Activated naive CD4-positive, alpha-beta T cell treated with anti-CD3 and anti-CD28 coated beads, Interleukin-2, amount 10 ng/mL, durations not matched to agents 7 days and 5 days (primary cell): ENCODE measurements around the gene CNTN5.
"Not testable (repeated sequence)": the region's sequence is repeated elsewhere in the genome, so short reads cannot be mapped to it uniquely, and the experiment has no call there.

Experiments used
- CTCF ChIA-PET: fragments of 350-600 bp; sonication (Branson Sonifier 250); formaldehyde crosslinking; loops from one replicate; lab custom pipeline; 2021; ENCODE audit warnings: antibody characterized with exemption; lab: Charles Lee
- DNase-seq: peaks from one replicate; pipeline ENCODE4 v3.0.0-alpha.2; 2020
- H3K27ac Mint-ChIP-seq: one replicate; pipeline ENCODE4 v1.8.0; 2021; ENCODE audit warnings: mild to moderate bottlenecking, moderate library complexity, mixed read lengths
- H3K27me3 Mint-ChIP-seq: one replicate; pipeline ENCODE4 v1.8.0; 2021; ENCODE audit warnings: mild to moderate bottlenecking, mixed read lengths
- H3K36me3 Mint-ChIP-seq: one replicate; pipeline ENCODE4 v1.8.0; 2021; ENCODE audit warnings: mixed read lengths
- H3K4me1 Mint-ChIP-seq: one replicate; pipeline ENCODE4 v1.8.0; 2021; ENCODE audit warnings: mixed read lengths
- H3K4me3 Mint-ChIP-seq: one replicate; pipeline ENCODE4 v1.8.0; 2021; ENCODE audit warnings: mild to moderate bottlenecking, moderate library complexity, mixed read lengths
- H3K9me3 Mint-ChIP-seq: one replicate; pipeline ENCODE4 v1.8.0; 2021; ENCODE audit warnings: mixed read lengths

CNTN5 gene

GRCh38 chr11:99818991-99819390 is 798.2 kb downstream of the CNTN5 start:
- DNase-seq = no peak
- Mint-ChIP-seq H3K9me3 (peaks cover 8% of the 10 kb centered on the region), H3K36me3 (no peaks in the 10 kb centered on the region), H3K27me3 (no peaks in the 10 kb centered on the region), H3K4me3 (no peak overlapping the region), H3K27ac (no peak overlapping the region), H3K4me1 (no peaks in the 10 kb centered on the region)
- CTCF ChIA-PET = no interaction called here

- no peak for DNase-seq
- H3K27me3 Mint-ChIP-seq = no peaks in the 10 kb centered on the region
- no peak overlapping the region for H3K27ac Mint-ChIP-seq
- H3K36me3 Mint-ChIP-seq = no peaks in the 10 kb centered on the region
- no peaks in the 10 kb centered on the region for H3K4me1 Mint-ChIP-seq
- CTCF ChIA-PET = no interaction called here
- H3K9me3 Mint-ChIP-seq = peaks cover 2% of the 10 kb centered on the region
- H3K4me3 Mint-ChIP-seq = no peak overlapping the region
Observed at GRCh38 chr11:99822846-99823565, 802.3 kb downstream of the CNTN5 start.

- H3K27me3 Mint-ChIP-seq, DNase-seq, H3K4me1 Mint-ChIP-seq, H3K27ac Mint-ChIP-seq, CTCF ChIA-PET, H3K4me3 Mint-ChIP-seq, H3K9me3 Mint-ChIP-seq, H3K36me3 Mint-ChIP-seq: not testable (repeated sequence)
Observed at GRCh38 chr11:99836739-99837138, 816.0 kb downstream of the CNTN5 start.

- Mint-ChIP-seq H3K4me1 (no peaks in the 10 kb centered on the region), H3K4me3 (no peak overlapping the region), H3K9me3 (peaks cover 2% of the 10 kb centered on the region), H3K36me3 (no peaks in the 10 kb centered on the region), H3K27me3 (no peaks in the 10 kb centered on the region), H3K27ac (no peak overlapping the region)
- DNase-seq = no peak
- CTCF ChIA-PET = no interaction called here
Observed at GRCh38 chr11:99841885-99842284, 821.1 kb downstream of the CNTN5 start.

GRCh38 chr11:99865951-99866350 is 845.2 kb downstream of the CNTN5 start:
- H3K27me3 Mint-ChIP-seq = no peaks in the 10 kb centered on the region
- CTCF ChIA-PET = no interaction called here
- no peak for DNase-seq
- no peak overlapping the region for H3K4me3 Mint-ChIP-seq
- no peak overlapping the region for H3K27ac Mint-ChIP-seq
- peaks cover 11% of the 10 kb centered on the region for H3K9me3 Mint-ChIP-seq
- H3K4me1 Mint-ChIP-seq = no peaks in the 10 kb centered on the region
- no peaks in the 10 kb centered on the region for H3K36me3 Mint-ChIP-seq

GRCh38 chr11:99881610-99882009 is 860.9 kb downstream of the CNTN5 start:
- Mint-ChIP-seq H3K27me3 (no peaks in the 10 kb centered on the region), H3K9me3 (peaks cover 15% of the 10 kb centered on the region), H3K4me1 (no peaks in the 10 kb centered on the region), H3K27ac (no peak overlapping the region), H3K36me3 (no peaks in the 10 kb centered on the region), H3K4me3 (no peak overlapping the region)
- CTCF ChIA-PET = no interaction called here
- no peak for DNase-seq

GRCh38 chr11:99884750-99885149 is 864.0 kb downstream of the CNTN5 start:
- Mint-ChIP-seq H3K4me1 (no peaks in the 10 kb centered on the region), H3K27ac (no peak overlapping the region), H3K27me3 (no peaks in the 10 kb centered on the region), H3K36me3 (no peaks in the 10 kb centered on the region), H3K4me3 (no peak overlapping the region), H3K9me3 (peaks cover 23% of the 10 kb centered on the region)
- CTCF ChIA-PET = no interaction called here
- no peak for DNase-seq

- H3K36me3 Mint-ChIP-seq = no peaks in the 10 kb centered on the region
- peaks cover 30% of the 10 kb centered on the region for H3K9me3 Mint-ChIP-seq
- H3K27me3 Mint-ChIP-seq = no peaks in the 10 kb centered on the region
- CTCF ChIA-PET = no interaction called here
- no peaks in the 10 kb centered on the region for H3K4me1 Mint-ChIP-seq
- H3K27ac Mint-ChIP-seq = no peak overlapping the region
- no peak for DNase-seq
- H3K4me3 Mint-ChIP-seq = no peak overlapping the region
Observed at GRCh38 chr11:99887481-99887880, 866.7 kb downstream of the CNTN5 start.

- no peak for DNase-seq
- Mint-ChIP-seq H3K4me1 (no peaks in the 10 kb centered on the region), H3K27ac (no peak overlapping the region), H3K4me3 (no peak overlapping the region), H3K36me3 (no peaks in the 10 kb centered on the region), H3K9me3 (peaks cover 29% of the 10 kb centered on the region), H3K27me3 (no peaks in the 10 kb centered on the region)
- CTCF ChIA-PET = no interaction called here
Observed at GRCh38 chr11:99893811-99894210, 873.1 kb downstream of the CNTN5 start.

GRCh38 chr11:99901175-99901574 is 880.4 kb downstream of the CNTN5 start:
- no peaks in the 10 kb centered on the region for H3K27me3 Mint-ChIP-seq
- no peak overlapping the region for H3K4me3 Mint-ChIP-seq
- peaks cover 29% of the 10 kb centered on the region for H3K9me3 Mint-ChIP-seq
- no peaks in the 10 kb centered on the region for H3K4me1 Mint-ChIP-seq
- no peaks in the 10 kb centered on the region for H3K36me3 Mint-ChIP-seq
- CTCF ChIA-PET = no interaction called here
- no peak overlapping the region for H3K27ac Mint-ChIP-seq
- no peak for DNase-seq

- peaks cover 11% of the 10 kb centered on the region for H3K9me3 Mint-ChIP-seq
- no peaks in the 10 kb centered on the region for H3K27me3 Mint-ChIP-seq
- CTCF ChIA-PET = no interaction called here
- no peaks in the 10 kb centered on the region for H3K4me1 Mint-ChIP-seq
- no peak overlapping the region for H3K4me3 Mint-ChIP-seq
- H3K27ac Mint-ChIP-seq = no peak overlapping the region
- no peaks in the 10 kb centered on the region for H3K36me3 Mint-ChIP-seq
- no peak for DNase-seq
Observed at GRCh38 chr11:99911116-99911515, 890.4 kb downstream of the CNTN5 start.

GRCh38 chr11:99916078-99916477 is 895.3 kb downstream of the CNTN5 start:
- H3K4me1 Mint-ChIP-seq = no peaks in the 10 kb centered on the region
- DNase-seq = no peak
- peaks cover 26% of the 10 kb centered on the region for H3K9me3 Mint-ChIP-seq
- H3K36me3 Mint-ChIP-seq = no peaks in the 10 kb centered on the region
- CTCF ChIA-PET = no interaction called here
- no peak overlapping the region for H3K4me3 Mint-ChIP-seq
- H3K27ac Mint-ChIP-seq = no peak overlapping the region
- no peaks in the 10 kb centered on the region for H3K27me3 Mint-ChIP-seq

GRCh38 chr11:99918761-99919160 is 898.0 kb downstream of the CNTN5 start:
- Mint-ChIP-seq H3K9me3 (peaks cover 32% of the 10 kb centered on the region), H3K4me3 (no peak overlapping the region), H3K36me3 (no peaks in the 10 kb centered on the region), H3K27ac (no peak overlapping the region), H3K4me1 (no peaks in the 10 kb centered on the region), H3K27me3 (no peaks in the 10 kb centered on the region)
- CTCF ChIA-PET = no interaction called here
- no peak for DNase-seq

- no peaks in the 10 kb centered on the region for H3K27me3 Mint-ChIP-seq
- DNase-seq = no peak
- no peaks in the 10 kb centered on the region for H3K4me1 Mint-ChIP-seq
- CTCF ChIA-PET = no interaction called here
- H3K36me3 Mint-ChIP-seq = no peaks in the 10 kb centered on the region
- H3K27ac Mint-ChIP-seq = no peak overlapping the region
- H3K9me3 Mint-ChIP-seq = peaks cover 34% of the 10 kb centered on the region
- no peak overlapping the region for H3K4me3 Mint-ChIP-seq
Observed at GRCh38 chr11:99920956-99921355, 900.2 kb downstream of the CNTN5 start.

GRCh38 chr11:99925968-99926367 is 905.2 kb downstream of the CNTN5 start:
- Mint-ChIP-seq H3K36me3 (no peaks in the 10 kb centered on the region), H3K4me3 (no peak overlapping the region), H3K27me3 (no peaks in the 10 kb centered on the region), H3K27ac (no peak overlapping the region), H3K9me3 (peaks cover 30% of the 10 kb centered on the region), H3K4me1 (no peaks in the 10 kb centered on the region)
- CTCF ChIA-PET = no interaction called here
- DNase-seq = no peak
